Activated naive CD8-positive, alpha-beta T cell treated with anti-CD3 and anti-CD28 coated beads, Interleukin-2, amount 50 U/mL, for 24 hours (primary cell): Measurements from ENCODE around the gene ITGB1BP2.
"Not testable (repeated sequence)": the region's sequence is repeated elsewhere in the genome, so short reads cannot be mapped to it uniquely, and the experiment has no call there.

ENCODE experiments used
- ATAC-seq: fragments of 150-1000 bp; cut with Tn5 transposase; one replicate; pipeline ENCODE4 v1.10.0; 2021
- DNase-seq: peaks from one replicate; pipeline ENCODE4 v3.0.0; 2021
- H3K27ac Mint-ChIP-seq: one replicate; pipeline ENCODE4 v1.8.0; 2021; ENCODE audit warnings: mild to moderate bottlenecking, mixed read lengths
- H3K27me3 Mint-ChIP-seq: one replicate; pipeline ENCODE4 v1.8.0; 2021; ENCODE audit warnings: mixed read lengths
- H3K36me3 Mint-ChIP-seq: one replicate; pipeline ENCODE4 v1.8.0; 2021; ENCODE audit warnings: low read depth, mixed read lengths
- H3K4me1 Mint-ChIP-seq: one replicate; pipeline ENCODE4 v1.8.0; 2021; ENCODE audit warnings: mixed read lengths
- H3K4me3 Mint-ChIP-seq: one replicate; pipeline ENCODE4 v1.8.0; 2021; ENCODE audit warnings: mild to moderate bottlenecking, moderate library complexity, mixed read lengths
- H3K9me3 Mint-ChIP-seq: one replicate; pipeline ENCODE4 v1.8.0; 2021; ENCODE audit warnings: mixed read lengths

Gene ITGB1BP2

DNA sequence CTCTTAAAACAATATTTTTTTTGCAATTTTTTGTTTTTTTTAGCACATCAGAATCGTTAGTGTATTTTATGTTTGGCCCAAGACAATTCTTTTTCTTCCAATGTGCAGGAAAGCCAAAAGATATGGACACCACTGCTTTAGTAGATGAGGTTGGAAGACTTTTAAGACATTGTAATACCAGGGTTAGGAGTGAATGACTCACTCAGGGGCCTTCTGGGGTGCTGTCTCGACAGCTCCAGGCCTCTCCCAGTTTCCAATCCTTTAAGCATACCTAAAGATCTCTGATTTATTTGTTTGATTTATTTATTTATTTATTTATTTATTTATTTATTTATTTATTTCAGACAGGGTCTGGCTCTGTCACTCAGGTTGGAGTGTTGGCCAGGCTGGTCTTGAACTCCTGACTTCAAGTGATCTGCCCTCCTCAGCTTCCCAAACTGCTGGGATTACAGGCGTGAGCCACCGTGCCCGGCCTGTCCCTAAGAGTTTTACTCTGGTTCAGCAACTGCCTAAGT, 47.7 kb downstream of the ITGB1BP2 start:
- not testable (repeated sequence) for H3K27ac Mint-ChIP-seq, H3K4me3 Mint-ChIP-seq, H3K9me3 Mint-ChIP-seq, ATAC-seq, DNase-seq, H3K36me3 Mint-ChIP-seq, H3K4me1 Mint-ChIP-seq, H3K27me3 Mint-ChIP-seq

DNA sequence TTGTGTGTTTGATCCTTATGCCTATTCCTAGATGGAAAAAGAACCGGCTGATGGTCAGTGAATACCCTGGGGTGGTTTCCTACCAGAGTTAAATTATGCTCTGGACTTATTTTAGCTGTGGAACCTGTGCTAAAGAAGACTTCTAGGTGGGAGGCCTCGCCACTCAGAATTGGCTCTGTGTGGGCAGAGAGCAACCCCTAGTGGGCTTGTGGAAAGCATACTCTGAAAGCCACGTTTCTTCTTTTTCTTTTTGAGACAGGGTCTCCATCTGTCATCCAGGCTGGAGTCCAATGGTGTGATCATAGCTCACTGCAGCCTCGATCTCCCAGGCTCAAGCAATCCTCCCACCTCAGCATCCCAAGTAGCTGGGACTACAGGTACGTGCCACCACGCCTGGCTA, 48.3 kb downstream of the ITGB1BP2 start:
- not testable (repeated sequence) for H3K27me3 Mint-ChIP-seq, H3K9me3 Mint-ChIP-seq, H3K27ac Mint-ChIP-seq, H3K36me3 Mint-ChIP-seq, DNase-seq, H3K4me1 Mint-ChIP-seq, ATAC-seq, H3K4me3 Mint-ChIP-seq

DNA sequence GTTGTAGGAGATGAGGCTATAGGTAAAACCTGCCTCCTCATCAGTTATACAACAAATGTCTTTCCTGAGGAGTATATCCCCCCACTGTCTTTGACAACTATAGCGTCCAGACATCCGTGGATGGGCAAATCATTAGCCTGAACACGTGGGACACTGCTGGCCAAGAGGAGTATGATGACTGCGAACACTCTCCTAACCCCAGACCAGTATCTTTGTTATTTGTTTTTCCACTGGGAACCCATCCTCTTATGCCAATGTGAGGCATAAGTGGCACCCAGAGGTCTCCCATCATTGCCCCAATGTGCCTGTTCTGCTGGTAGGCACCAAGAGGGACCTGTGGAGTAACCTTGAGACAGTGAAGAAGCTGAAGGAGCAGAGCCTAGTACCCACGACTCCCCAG, 50.9 kb downstream of the ITGB1BP2 start:
- not testable (repeated sequence) for H3K27me3 Mint-ChIP-seq, ATAC-seq, H3K27ac Mint-ChIP-seq

More for the DNA sequence above, 50.9 kb downstream of the ITGB1BP2 start:
- DNase-seq, H3K4me1 Mint-ChIP-seq, H3K9me3 Mint-ChIP-seq, H3K36me3 Mint-ChIP-seq, H3K4me3 Mint-ChIP-seq: not testable (repeated sequence)
